NCI-H2107 treated with DMSO at 0.1 percent for 48 hours (cell line): Measurements from ENCODE around the gene ANKRD9.

Source experiments
- DNase-seq: peaks from one replicate; lab custom pipeline; 2025; ENCODE audit not compliant: unreplicated experiment; lab: John Stamatoyannopoulos, UW

The ANKRD9 gene

DNA sequence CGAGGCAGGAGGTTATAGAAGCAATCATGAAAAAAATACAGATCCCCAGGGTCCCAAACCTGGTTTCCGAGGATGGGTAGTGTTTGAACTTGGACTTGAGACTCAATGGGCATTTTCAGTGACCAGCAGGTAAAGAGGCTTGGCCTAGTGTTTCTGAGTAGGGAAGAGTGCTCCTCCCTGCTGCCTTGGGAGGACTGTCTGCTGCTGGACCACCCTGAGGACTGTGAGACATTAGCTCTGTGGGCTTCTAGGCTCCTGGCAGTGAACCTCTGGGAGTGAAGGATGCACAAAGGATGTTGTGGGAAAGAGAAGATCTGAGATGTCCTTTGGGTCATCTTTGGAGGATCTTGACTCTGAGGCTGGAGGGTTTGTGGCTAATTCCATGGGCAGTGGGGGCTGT lies 30.5 kb downstream of the ANKRD9 start:
- no peak for DNase-seq

DNA sequence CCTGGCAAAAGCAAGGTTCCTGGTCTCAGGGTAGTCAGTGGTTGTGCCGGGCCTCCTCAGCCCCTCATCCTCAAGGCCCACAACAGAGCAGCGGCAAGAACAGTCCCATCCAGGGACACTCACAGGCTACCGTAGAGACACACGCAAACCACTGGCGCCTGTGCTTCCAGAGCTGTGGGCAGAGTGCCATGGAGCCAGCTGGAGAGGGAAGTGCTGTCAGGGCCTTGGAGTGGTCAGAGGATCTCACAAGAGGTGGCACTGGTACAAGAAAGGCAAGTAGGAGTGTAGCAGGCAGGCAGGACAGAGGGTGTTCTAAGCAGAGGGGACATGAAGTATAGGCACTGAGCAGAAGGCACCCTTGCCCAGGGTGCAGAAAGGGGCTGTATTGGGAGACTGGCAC lies 34.6 kb downstream of the ANKRD9 start:
- no peak for DNase-seq

DNA sequence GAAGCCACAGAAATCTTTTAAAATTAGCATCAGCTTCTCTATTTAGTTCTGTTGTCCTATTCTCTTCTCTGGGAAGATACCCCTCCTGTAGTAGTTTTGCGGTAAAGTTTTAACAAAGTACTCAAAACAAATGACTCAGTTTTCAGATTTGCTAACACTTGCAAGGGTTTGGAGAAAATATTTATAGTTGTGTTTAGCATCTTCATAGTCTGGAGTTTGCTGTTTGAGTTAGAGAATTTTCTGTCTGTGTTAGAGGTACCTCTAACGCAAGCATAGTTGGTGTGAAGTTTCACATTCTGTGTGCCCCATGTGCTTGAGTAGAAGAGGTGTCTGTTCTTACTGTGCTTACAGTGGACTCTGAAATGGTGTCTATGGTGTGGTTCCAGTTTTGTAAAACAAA lies 36.0 kb downstream of the ANKRD9 start:
- no peak for DNase-seq

- no peak for DNase-seq
These were observed 36.8 kb downstream of the ANKRD9 start for GRCh38 chr14:102472791-102473150.

DNA sequence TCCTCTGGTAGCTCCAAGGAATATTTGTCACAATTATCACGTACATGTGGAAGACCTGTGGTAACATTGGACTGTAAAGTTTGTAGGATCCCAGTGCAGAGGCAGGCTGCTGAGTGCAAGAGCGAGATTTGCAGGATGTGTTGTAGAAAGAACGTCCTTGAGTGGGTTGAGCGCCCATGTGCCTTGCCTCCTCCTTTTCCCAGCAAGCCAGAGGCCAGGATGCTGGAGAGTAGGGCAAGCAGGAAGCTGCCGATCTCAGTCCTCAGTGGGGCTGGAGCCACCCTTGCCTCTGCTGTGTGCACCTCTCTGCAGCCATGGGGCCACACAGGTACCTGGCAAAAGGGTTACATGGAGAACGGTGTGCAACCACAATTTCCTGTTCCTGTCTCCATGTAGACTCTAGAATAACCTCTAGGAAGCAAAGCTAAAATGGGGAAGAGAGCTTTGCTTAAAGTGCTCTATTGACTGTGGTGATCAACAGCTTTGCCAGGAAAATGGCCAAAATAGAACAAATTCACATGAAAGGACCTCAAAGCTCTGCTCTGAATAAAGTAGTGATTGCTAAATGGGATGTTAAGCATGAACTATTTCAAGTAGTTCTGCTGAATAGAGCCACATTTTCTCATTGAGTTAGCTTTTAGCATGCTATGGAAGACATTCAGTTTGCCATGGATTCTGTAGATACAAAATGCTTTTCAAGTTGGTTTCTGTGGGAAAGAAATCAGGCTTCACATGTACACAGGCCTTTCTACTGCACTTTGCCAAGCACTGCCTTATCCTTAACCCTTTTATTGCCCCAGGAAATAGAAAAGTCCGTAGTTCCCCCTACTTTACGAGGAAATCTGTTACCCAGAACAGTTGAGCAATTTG lies 37.4 kb downstream of the ANKRD9 start:
- DNase-seq = no peak

DNA sequence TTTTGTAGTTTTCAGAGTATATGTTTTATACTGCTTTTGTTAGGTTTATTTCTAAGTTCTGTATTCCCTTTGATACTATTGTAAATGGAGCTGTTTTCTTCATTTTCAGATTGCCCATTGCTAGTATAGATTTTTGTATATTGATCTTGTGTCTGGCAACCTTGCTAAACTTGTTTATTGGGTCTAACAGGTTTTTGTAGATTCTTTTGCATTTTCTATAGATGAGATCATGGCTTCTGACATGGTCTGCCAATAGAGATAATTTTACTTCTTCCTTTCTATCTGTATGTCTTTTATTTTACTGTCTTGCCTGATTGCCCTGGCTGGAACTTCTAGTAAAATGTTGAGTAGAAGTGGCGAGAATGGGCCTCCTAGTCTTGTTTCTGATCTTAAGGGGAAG lies 40.3 kb downstream of the ANKRD9 start:
- DNase-seq = no peak

- DNase-seq = no peak
These were observed 44.7 kb downstream of the ANKRD9 start for GRCh38 chr14:102464846-102465341.

GRCh38 chr14:102464006-102464405 lies 45.6 kb downstream of the ANKRD9 start:
- no peak for DNase-seq

DNA sequence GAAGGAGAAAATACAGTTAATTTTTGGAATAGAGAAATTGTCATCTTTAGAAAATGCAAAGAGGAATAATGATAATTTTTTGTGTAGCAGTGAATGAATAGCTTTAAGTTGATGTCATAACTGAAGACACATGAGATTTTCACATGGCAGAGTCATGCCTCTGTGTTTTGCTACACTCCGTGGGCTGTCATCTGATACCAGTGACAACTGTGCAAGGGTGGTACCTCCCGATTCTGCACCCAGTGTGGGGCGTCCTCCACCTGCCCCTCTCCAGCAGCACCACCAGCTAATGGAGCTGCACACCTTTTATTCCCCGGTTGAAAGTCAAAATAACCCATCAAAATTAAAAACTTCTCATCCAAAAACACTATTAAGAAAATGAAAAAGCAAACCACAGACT lies 47.2 kb downstream of the ANKRD9 start:
- DNase-seq = peak; percentile 26

DNA sequence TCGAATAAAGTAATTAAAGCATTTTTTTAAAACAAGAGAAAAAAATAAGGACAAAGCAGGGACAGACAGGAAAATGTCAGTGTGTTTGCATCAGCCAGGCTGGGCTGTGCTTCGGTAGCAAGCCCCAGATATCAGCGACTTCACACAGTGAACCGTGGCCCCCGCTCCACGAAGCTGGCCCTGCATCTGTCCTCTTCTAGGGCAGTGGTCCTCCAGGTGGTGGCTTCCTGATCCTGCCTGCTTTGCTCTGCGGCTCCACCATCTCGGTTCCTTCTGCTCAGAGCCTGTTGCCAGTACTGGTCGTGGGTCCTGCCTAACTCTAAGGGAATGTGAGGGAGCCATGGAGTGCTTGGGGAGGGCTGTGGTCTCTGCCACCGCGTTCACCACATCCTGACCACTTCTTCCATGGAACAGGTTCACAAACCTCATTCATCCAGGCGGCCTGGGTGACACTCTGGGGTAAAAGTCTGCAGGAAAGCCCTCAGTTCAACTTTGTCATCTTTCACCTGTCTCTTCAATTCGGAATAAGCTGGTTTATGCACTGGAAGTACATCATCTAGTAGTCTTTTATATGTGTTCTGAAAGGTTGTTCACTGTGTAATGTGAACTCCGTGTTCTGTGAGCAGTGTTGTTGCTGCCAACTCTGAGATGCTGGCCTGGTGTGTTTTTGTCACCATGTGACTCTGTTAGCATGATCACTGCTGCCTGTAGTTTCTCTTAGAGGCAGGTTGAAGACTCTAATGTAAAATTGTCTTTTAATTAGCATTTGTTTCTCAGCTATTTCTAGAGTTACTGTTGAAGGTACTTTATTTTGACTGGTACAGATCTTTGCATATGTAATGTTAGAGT lies 47.9 kb downstream of the ANKRD9 start:
- peak; percentile 23 for DNase-seq

- no peak for DNase-seq
These were observed 52.1 kb downstream of the ANKRD9 start for GRCh38 chr14:102457509-102457908.

- no peak for DNase-seq
These were observed 54.9 kb downstream of the ANKRD9 start for GRCh38 chr14:102454711-102455110.

DNA sequence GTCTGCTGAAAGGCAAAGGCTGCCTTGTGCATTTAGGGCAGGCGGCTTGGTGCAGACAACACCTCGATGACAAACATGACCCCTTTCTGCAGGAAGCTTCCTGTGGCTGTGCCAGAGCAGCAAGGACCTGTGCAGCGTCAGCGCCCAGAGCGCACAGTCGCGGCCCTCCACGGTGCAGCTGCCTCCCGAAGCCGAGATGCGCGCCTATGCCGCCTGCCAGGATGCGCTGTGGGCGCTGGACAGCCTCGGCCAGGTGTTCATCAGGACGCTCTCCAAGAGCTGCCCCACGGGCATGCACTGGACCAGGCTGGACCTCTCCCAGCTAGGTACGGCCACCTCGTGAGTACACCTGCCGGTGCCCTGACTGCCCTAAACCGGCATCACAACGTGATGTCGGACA lies 57.3 kb downstream of the ANKRD9 start:
- DNase-seq = no peak
